Measurements from ENCODE around the gene KDM1B.

Gene KDM1B

GRCh38 chr6:18266523-18266912 is 111.3 kb downstream of the KDM1B start:
- CTCF ChIA-PET: no interaction called here
- no peak for DNase-seq (ENCODE audit: low spot score)
- POLR2A ChIA-PET (ENCODE audit: low non-redundant PET): interaction anchor here (0.7 kb wide), 1 partner anchor 297 kb away, joined by 4 read pairs; no protein-coding TSS in a partner anchor
- TF ChIP-seq CTCF (conservative IDR thresholded peaks at IDR 0.05; ENCODE audit: low read depth): no peak
- no peak overlapping the region for H3K27ac ChIP-seq

DNA sequence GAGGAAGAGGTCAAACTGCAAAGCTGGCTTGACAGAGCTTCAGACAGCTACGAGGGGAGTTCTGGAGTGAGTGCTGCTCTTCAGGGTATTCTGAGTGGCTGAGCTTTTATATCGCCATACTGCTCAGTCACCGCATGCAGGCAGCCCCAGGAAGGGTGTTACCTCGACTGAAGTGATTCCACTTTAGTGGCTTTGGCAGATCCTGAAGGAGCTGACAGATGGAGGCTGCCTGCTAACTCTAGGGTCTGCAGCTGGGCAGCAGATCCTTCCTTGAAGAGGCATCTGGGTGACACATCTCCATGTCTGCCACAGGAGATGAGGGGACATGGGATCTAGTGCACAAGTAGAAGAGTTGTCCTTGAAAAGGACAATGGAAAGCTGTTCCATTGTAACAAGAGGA is 112.8 kb downstream of the KDM1B start:
- ChIA-PET CTCF (interaction anchor here (0.9 kb wide), 1 partner anchor 91 kb away, joined by 4 read pairs; no protein-coding TSS in a partner anchor), POLR2A (ENCODE audit: low non-redundant PET) (no interaction called here)
- DNase-seq (ENCODE audit: low spot score): no peak
- H3K27ac ChIP-seq: no peak overlapping the region
- TF ChIP-seq CTCF (conservative IDR thresholded peaks at IDR 0.05; ENCODE audit: low read depth): no peak

- DNase-seq (ENCODE audit: low spot score): no peak
- TF ChIP-seq CTCF (conservative IDR thresholded peaks at IDR 0.05; ENCODE audit: low read depth): no peak
- H3K27ac ChIP-seq: no peak overlapping the region
- ChIA-PET CTCF (no interaction called here), POLR2A (ENCODE audit: low non-redundant PET) (no interaction called here)
Observed at GRCh38 chr6:18269253-18269652, 114.0 kb downstream of the KDM1B start.

GRCh38 chr6:18269717-18270116 is 114.5 kb downstream of the KDM1B start:
- POLR2A ChIA-PET (ENCODE audit: low non-redundant PET): interaction anchor here (0.6 kb wide), 1 partner anchor 19 kb away, joined by 4 read pairs; no protein-coding TSS in a partner anchor
- CTCF ChIA-PET: no interaction called here
- DNase-seq (ENCODE audit: low spot score): no peak
- H3K27ac ChIP-seq: no peak overlapping the region
- no peak for TF ChIP-seq CTCF (conservative IDR thresholded peaks at IDR 0.05; ENCODE audit: low read depth)

- DNase-seq (ENCODE audit: low spot score): no peak
- no peak overlapping the region for H3K27ac ChIP-seq
- ChIA-PET POLR2A (ENCODE audit: low non-redundant PET) (interaction anchor here (0.6 kb wide), 1 partner anchor 20 kb away, joined by 4 read pairs; no protein-coding TSS in a partner anchor), CTCF (interaction anchor here (0.5 to 0.6 kb wide), 2 partner anchors 17 to 216 kb away, joined by 3 to 4 read pairs; no protein-coding TSS in a partner anchor)
- TF ChIP-seq CTCF (conservative IDR thresholded peaks at IDR 0.05; ENCODE audit: low read depth): no peak
Observed at GRCh38 chr6:18270216-18270615, 115.0 kb downstream of the KDM1B start.

All from RWPE1 (cell line).